PC-3 (cell line): ENCODE measurements around the gene ZDHHC24.

Source experiments
- CTCF ChIP-seq: fragments of 300-600 bp; sonication (generic); conservative IDR thresholded peaks from 2 replicates; pipeline ENCODE4 v1.5.1; 2017; ENCODE audit warnings: antibody characterized with exemption, low read depth, mild to moderate bottlenecking, low read length
- EZH2 ChIP-seq: fragments of 300-600 bp; sonication (generic); IDR thresholded peaks from one replicate; pipeline ENCODE4 v1.6.1; 2017; ENCODE audit warnings: antibody characterized with exemption, mild to moderate bottlenecking, low read length; ENCODE audit not compliant: unreplicated experiment
- EZH2phosphoT487 ChIP-seq: fragments of 300-600 bp; sonication (generic); IDR thresholded peaks from 2 replicates; pipeline ENCODE4 v1.6.1; 2018; ENCODE audit warnings: mild to moderate bottlenecking, antibody characterized with exemption, low read length, borderline replicate concordance

- no peak for TF ChIP-seq CTCF
- TF ChIP-seq EZH2 = no peak
- TF ChIP-seq EZH2phosphoT487 = no peak
These were observed 3.2 kb upstream of the ZDHHC24 start for GRCh38 chr11:66548774-66549630.
